22Rv1 (cell line): ENCODE data around the gene LCN12.

Experiments
- H3K27ac ChIP-seq: fragments of 450-650 bp; 2 replicates; pipeline ENCODE4 v1.5.1; 2017
- CTCF ChIP-seq: fragments of 450-650 bp; IDR thresholded peaks from 2 replicates; pipeline ENCODE4 v1.5.1; 2017; ENCODE audit warnings: mild to moderate bottlenecking
- ZFX ChIP-seq: fragments of 450-650 bp; IDR thresholded peaks from 2 replicates; pipeline ENCODE4 v1.6.1; 2017; ENCODE audit warnings: antibody characterized with exemption, borderline replicate concordance

The LCN12 gene

GRCh38 chr9:136961279-136962065 lies 9.4 kb downstream of the LCN12 start:
- no peak overlapping the region for H3K27ac ChIP-seq
- TF ChIP-seq CTCF (no peak), ZFX (no peak)

- no peak overlapping the region for H3K27ac ChIP-seq
- TF ChIP-seq ZFX = no peak
- TF ChIP-seq CTCF = no peak
These were observed 10.1 kb downstream of the LCN12 start for GRCh38 chr9:136962163-136962562.

- TF ChIP-seq ZFX (no peak), CTCF (no peak)
- H3K27ac ChIP-seq = no peak overlapping the region
These were observed 10.7 kb downstream of the LCN12 start for GRCh38 chr9:136962701-136963248.

- TF ChIP-seq CTCF (no peak), ZFX (no peak)
- H3K27ac ChIP-seq = no peak overlapping the region
These were observed 11.3 kb downstream of the LCN12 start for GRCh38 chr9:136963341-136963740.

- TF ChIP-seq CTCF (no peak), ZFX (no peak)
- no peak overlapping the region for H3K27ac ChIP-seq
These were observed 11.7 kb downstream of the LCN12 start for GRCh38 chr9:136963751-136964150.

- no peak for TF ChIP-seq CTCF
- no peak for TF ChIP-seq ZFX
- H3K27ac ChIP-seq = 0 out of 2 replicates have a peak overlapping the region, but pooled peaks have one; percentile 20
These were observed 12.2 kb downstream of the LCN12 start for GRCh38 chr9:136964171-136964689.

GRCh38 chr9:136964833-136965422 lies 12.9 kb downstream of the LCN12 start:
- TF ChIP-seq CTCF (no peak), ZFX (no peak)
- H3K27ac ChIP-seq = 0 out of 2 replicates have a peak overlapping the region, but pooled peaks have one; percentile 20
